Right atrium auricular region (tissue), 2 donors: ENCODE results near the gene GPR101. TPM values are rescaled to one million over a fixed set of nuclear protein-coding genes. Genes with fewer than 3 reads are reported as not detected.
A peak's percentile ranks its signal among the peaks of the same experiment; 100 is the strongest.

Source experiments
- DNase-seq: peaks from one replicate; pipeline ENCODE4 v3.0.0-alpha.2; 2019; ENCODE audit warnings: low spot score
- H3K27ac ChIP-seq, 2 donors: fragments of 200-600 bp; sonication (generic); 1 replicate in 1 of 2; 2 replicates in 1 of 2; pipeline ENCODE4 v1.5.1; 2016 to 2019
- H3K27me3 ChIP-seq, 2 donors: fragments of 200-600 bp; sonication (generic); one replicate each; pipeline versions ENCODE4 v1.5.1 to v1.6.0; 2017 to 2019
- H3K36me3 ChIP-seq: fragments of 200-600 bp; sonication (generic); one replicate; pipeline ENCODE4 v1.5.1; 2016
- H3K4me1 ChIP-seq, 2 donors: fragments of 200-600 bp; sonication (generic); one replicate each; pipeline versions ENCODE4 v1.5.1 to v1.6.0; 2017 to 2019
- H3K4me3 ChIP-seq, 2 donors: fragments of 200-600 bp; sonication (generic); 1 replicate in 1 of 2; 2 replicates in 1 of 2; pipeline ENCODE4 v1.5.1; 2017 to 2019; ENCODE audit warnings: mild to moderate bottlenecking in 1 of 2, moderate library complexity in 1 of 2
- H3K9me3 ChIP-seq, 2 donors: fragments of 200-600 bp; sonication (generic); one replicate each; pipeline ENCODE4 v1.5.1; 2019
- total RNA-seq, 2 donors: library from RNA; depleted of rRNA; stranded (reverse); fragments of >200 nt; gene quantifications; one replicate each; pipeline ENCODE4 v1.1.0, GENCODE V29; 2016
- TF ChIP-seq, protein P1 (sequence below), 2 donors: fragments of 200-600 bp; sonication (generic); IDR thresholded peaks; one replicate each; pipeline ENCODE4 v1.5.1; 2019; ENCODE audit warnings: antibody characterized with exemption in 2 of 2

GPR101 gene
- total RNA-seq, 2 donors from 2014 or later: not detected

- Histone ChIP-seq H3K9me3 (no peaks in the 10 kb centered on the region), H3K36me3 (no peaks in the 10 kb centered on the region), H3K4me3 (no peak overlapping the region), H3K4me1 (no peaks in the 10 kb centered on the region), H3K27ac (no peak overlapping the region), H3K27me3 (no peaks in the 10 kb centered on the region)
- TF ChIP-seq, protein P1, sequence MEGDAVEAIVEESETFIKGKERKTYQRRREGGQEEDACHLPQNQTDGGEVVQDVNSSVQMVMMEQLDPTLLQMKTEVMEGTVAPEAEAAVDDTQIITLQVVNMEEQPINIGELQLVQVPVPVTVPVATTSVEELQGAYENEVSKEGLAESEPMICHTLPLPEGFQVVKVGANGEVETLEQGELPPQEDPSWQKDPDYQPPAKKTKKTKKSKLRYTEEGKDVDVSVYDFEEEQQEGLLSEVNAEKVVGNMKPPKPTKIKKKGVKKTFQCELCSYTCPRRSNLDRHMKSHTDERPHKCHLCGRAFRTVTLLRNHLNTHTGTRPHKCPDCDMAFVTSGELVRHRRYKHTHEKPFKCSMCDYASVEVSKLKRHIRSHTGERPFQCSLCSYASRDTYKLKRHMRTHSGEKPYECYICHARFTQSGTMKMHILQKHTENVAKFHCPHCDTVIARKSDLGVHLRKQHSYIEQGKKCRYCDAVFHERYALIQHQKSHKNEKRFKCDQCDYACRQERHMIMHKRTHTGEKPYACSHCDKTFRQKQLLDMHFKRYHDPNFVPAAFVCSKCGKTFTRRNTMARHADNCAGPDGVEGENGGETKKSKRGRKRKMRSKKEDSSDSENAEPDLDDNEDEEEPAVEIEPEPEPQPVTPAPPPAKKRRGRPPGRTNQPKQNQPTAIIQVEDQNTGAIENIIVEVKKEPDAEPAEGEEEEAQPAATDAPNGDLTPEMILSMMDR (IDR thresholded peaks at IDR 0.05): no peak
- DNase-seq: no peak
Measured at GRCh38 chrX:137062915-137063617, 29.3 kb upstream of the GPR101 start.

- Histone ChIP-seq H3K27me3 (no peaks in the 10 kb centered on the region), H3K27ac (no peak overlapping the region), H3K36me3 (no peaks in the 10 kb centered on the region), H3K4me3 (no peak overlapping the region), H3K4me1 (no peaks in the 10 kb centered on the region), H3K9me3 (no peaks in the 10 kb centered on the region)
- TF ChIP-seq, protein P1 (IDR thresholded peaks at IDR 0.05): no peak
- no peak for DNase-seq
Measured at GRCh38 chrX:137058339-137059127, 24.7 kb upstream of the GPR101 start.

- Histone ChIP-seq H3K4me3 (peak overlapping the region; percentile 17 to 41), H3K36me3 (no peaks in the 10 kb centered on the region), H3K27me3 (peaks cover 0 to 4% of the 10 kb centered on the region in 2 donors), H3K9me3 (no peaks in the 10 kb centered on the region), H3K4me1 (peaks cover 0 to 14% of the 10 kb centered on the region in 2 donors), H3K27ac (no peak overlapping the region)
- TF ChIP-seq, protein P1 (IDR thresholded peaks at IDR 0.05): peak in 1 of 2 donors; percentile 10
- DNase-seq: no peak
Measured at GRCh38 chrX:137052643-137053235, 18.9 kb upstream of the GPR101 start.

DNA sequence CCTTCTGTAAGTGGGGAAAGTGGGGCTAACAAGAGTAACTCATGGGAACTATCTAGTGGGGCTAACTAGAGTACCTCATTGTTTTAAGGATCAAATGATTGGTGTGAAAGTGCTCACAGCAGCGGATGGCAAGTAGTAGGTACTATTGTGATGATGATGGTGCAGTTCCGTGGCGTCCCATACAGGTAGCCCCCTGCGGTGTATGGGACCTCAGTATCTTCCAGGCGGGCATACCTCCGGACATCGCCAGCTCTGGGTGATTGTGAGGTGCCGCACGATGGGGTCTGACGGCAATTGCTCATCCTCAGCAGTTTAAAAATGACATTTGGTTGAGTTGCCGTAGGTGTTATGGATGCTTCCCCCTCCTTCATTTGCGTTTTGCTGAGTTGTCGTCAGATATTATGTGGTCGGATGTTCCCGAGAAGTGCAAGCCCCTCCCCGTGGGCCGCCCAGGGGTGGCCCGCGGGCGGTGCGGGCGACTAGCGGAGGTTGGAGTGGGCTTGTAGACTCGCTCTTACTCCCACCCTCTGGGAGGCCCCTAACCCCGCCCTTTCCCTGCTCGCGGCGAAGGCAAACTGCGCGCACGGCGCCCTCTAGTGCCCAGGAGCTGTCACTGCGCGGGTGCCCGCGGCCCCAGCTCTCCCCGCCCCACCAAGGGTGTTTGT, 18.3 kb upstream of the GPR101 start:
- TF ChIP-seq, protein P1 (IDR thresholded peaks at IDR 0.05): peak; percentile 64 to 84
- no peaks in the 10 kb centered on the region for H3K36me3 ChIP-seq
- peak overlapping the region; percentile 20 to 41 for H3K4me3 ChIP-seq
- H3K9me3 ChIP-seq: no peaks in the 10 kb centered on the region
- H3K27me3 ChIP-seq: peaks cover 0 to 4% of the 10 kb centered on the region in 2 donors
- no peak overlapping the region for H3K27ac ChIP-seq
- H3K4me1 ChIP-seq: peaks cover 0 to 14% of the 10 kb centered on the region in 2 donors
- DNase-seq: no peak

DNA sequence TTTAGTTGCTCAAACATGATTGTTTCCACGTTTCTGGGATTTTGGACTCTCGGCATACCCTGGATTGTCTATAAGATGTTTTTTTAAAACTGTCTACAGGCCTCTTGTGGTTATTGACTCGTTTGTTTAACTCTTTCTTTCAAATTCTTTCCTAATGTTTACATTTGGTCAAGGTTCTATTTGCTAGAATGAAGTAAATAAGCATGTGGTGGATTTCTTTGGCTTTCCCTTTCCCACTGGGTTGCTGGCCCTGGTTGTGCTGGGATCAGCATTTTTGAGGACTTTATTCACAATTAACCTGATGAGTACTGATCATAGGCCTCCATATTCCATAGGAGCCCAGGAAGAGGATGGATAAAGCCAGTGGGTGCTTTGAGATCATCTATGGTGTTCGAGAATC, 11.1 kb upstream of the GPR101 start:
- H3K4me1 ChIP-seq: no peaks in the 10 kb centered on the region
- H3K9me3 ChIP-seq: no peaks in the 10 kb centered on the region
- no peaks in the 10 kb centered on the region for H3K27me3 ChIP-seq
- TF ChIP-seq, protein P1 (IDR thresholded peaks at IDR 0.05): no peak
- H3K27ac ChIP-seq: no peak overlapping the region
- no peaks in the 10 kb centered on the region for H3K36me3 ChIP-seq
- H3K4me3 ChIP-seq: no peak overlapping the region
- no peak for DNase-seq
